GM06990 (cell line): ENCODE data around the gene MGLL.

Source experiments
- DNase-seq: peaks from one replicate; pipeline ENCODE4 v3.0.0-alpha.2; 2011; ENCODE audit not compliant: insufficient read length; ENCODE audit errors: extremely low read depth
- H3K27me3 ChIP-seq: replicated peaks from 2 replicates; pipeline ENCODE4 v1.6.0; 2011; ENCODE audit warnings: low read length; ENCODE audit not compliant: control insufficient read depth, insufficient read depth
- H3K36me3 ChIP-seq: 2 replicates; pipeline ENCODE4 v1.5.1; 2011; ENCODE audit warnings: low read length; ENCODE audit not compliant: control insufficient read depth, insufficient read depth
- H3K4me3 ChIP-seq: replicated peaks from 2 replicates; pipeline ENCODE4 v1.5.1; 2011; ENCODE audit warnings: low read depth, mild to moderate bottlenecking, control low read depth, low read length
- TF ChIP-seq, protein P1 (sequence below): IDR thresholded peaks from 2 replicates; pipeline ENCODE4 v1.5.1; 2011; ENCODE audit warnings: low read length, control low read depth, mild to moderate bottlenecking, inconsistent platforms; ENCODE audit not compliant: insufficient read depth, poor library complexity, severe bottlenecking

MGLL gene

DNA sequence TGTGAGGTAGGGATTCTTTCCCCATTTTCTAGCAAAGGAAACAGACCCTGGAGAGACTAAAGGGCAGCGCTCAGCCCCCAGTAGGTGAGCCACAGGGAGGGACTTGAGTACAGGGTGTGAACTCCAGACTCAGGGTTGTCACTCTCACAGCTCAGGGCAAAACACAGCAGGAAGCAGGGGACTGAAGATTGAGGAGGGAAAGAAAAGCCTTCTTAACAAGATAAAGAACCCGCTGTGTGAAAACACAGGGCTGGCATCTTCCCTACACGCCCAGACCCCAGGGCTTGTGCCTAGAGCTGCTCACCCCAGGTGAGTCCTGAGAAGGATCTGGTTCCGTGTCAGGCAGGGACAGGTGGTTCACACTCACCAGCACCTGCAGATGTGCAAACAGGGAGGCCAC, 90.0 kb downstream of the MGLL start:
- H3K27me3 ChIP-seq = no peaks in the 10 kb centered on the region
- H3K36me3 ChIP-seq = peaks cover 5% of the 10 kb centered on the region; the same call in 1 of the 2 replicates
- DNase-seq = no peak
- H3K4me3 ChIP-seq = no peak overlapping the region
- TF ChIP-seq, protein P1, sequence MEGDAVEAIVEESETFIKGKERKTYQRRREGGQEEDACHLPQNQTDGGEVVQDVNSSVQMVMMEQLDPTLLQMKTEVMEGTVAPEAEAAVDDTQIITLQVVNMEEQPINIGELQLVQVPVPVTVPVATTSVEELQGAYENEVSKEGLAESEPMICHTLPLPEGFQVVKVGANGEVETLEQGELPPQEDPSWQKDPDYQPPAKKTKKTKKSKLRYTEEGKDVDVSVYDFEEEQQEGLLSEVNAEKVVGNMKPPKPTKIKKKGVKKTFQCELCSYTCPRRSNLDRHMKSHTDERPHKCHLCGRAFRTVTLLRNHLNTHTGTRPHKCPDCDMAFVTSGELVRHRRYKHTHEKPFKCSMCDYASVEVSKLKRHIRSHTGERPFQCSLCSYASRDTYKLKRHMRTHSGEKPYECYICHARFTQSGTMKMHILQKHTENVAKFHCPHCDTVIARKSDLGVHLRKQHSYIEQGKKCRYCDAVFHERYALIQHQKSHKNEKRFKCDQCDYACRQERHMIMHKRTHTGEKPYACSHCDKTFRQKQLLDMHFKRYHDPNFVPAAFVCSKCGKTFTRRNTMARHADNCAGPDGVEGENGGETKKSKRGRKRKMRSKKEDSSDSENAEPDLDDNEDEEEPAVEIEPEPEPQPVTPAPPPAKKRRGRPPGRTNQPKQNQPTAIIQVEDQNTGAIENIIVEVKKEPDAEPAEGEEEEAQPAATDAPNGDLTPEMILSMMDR = no peak

DNA sequence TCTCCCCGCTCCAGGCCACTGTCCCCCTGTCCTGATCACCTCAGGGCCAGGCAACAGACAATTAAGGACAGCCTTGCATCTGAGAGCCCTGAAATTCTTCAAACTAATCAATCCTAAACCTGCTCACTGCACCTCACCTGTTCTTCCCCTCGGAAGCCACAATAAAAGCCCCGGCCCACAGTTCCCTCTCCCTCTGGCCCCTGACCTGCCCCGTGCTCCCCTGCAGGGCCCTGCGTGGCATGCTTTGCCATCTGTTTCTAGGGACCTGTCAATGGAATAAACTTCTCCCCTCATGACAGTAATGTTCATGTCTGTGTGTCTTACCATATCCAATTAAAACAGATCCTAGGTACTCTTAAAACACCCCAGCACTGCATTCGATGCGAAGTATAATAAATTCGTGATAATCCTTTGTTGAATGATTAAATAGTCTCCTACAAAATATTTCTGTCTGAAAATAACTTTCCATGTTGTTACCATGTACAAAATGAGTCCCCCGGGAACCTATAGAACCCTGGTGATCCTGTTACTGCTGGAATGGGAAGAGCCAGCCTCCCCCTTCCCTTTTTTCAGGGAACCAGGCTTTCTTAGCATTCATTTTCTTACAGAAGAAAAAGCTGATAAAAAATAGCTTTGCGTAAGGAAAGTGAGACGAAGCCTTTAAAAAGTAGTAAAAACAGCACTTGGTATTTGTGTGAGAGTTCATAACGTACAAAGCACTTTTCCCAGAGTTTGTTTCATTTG, 90.6 kb downstream of the MGLL start:
- Histone ChIP-seq H3K4me3 (no peak overlapping the region), H3K36me3 (peaks cover 5% of the 10 kb centered on the region; the same call in 1 of the 2 replicates), H3K27me3 (no peaks in the 10 kb centered on the region)
- TF ChIP-seq, protein P1 = no peak
- no peak for DNase-seq

DNA sequence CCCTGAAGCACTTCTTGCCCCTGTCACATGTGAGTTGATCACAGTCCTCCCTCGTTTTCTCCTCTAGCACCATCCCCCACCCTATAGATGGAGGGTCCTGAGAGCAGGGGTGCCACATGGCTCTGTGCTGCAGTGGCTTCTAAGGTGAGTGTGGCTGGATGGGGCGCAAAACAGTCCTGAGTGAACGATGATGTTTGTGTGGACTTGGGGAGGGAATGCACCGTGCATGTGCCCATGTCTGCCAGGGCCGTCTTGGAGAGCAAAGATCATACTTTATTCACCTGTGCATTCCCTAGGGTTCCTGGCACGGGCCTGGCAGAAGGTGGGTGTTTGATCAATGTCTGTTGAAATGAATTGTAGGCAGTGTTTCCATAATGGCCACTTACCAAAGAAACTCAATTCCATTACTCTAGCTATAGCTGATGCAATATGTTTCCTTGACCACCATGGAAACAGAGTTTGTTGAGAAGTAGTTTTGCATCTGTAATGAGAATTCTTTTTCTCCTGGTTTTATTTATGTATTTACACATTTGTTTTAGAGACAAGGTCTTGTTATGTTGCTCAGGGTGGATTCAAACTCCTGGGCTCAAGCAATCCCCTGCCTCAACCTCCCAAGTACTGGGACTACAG, 91.5 kb downstream of the MGLL start:
- no peak for DNase-seq
- TF ChIP-seq, protein P1 = no peak
- peaks cover 5% of the 10 kb centered on the region; the same call in 1 of the 2 replicates for H3K36me3 ChIP-seq
- no peaks in the 10 kb centered on the region for H3K27me3 ChIP-seq
- no peak overlapping the region for H3K4me3 ChIP-seq

DNA sequence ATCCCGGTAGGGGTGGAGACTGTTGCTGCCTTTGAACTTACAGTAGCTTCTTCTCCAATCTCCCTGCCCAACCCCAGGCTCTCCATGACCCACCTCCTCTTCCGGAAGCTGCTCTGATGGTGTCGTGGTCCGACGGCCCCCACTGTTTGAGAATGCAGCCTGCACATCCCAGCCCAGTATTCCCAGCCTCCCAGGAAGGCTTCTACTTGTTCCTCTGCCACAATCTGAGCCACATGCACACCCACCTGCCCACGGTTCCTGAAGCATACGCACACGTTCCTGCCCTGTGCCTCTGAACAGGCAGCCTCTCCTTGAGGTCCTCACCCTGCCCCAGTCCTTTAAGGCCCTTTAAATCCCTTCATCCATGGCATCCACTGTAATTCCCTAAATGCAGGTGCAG, 92.1 kb downstream of the MGLL start:
- no peak for DNase-seq
- Histone ChIP-seq H3K4me3 (no peak overlapping the region), H3K36me3 (peaks cover 5% of the 10 kb centered on the region; the same call in 1 of the 2 replicates), H3K27me3 (no peaks in the 10 kb centered on the region)
- TF ChIP-seq, protein P1 = no peak

DNA sequence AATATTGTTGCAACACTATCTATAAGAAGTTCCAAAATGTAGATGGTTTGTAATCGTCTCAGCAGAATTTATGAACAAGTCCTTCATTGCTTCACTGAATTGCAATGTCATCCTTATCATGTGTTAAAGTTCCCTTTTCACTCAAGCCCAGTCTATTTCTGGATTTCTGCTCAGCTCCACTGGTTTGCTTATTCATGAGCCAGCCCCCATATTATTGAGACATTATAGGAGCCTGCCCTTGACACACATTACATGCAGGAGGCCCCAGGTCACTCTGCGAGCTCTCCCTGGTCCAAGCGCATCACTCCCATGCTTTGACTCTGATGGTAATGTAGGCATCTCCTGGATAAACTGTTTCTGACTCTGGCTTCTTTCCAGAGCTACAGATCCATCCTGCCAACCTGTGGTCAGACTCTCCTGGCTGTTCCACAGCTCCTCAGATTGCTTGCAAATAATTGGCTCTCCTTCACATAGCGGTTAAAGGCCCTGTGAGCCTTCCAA, 92.7 kb downstream of the MGLL start:
- Histone ChIP-seq H3K36me3 (peaks cover 11% of the 10 kb centered on the region), H3K27me3 (no peaks in the 10 kb centered on the region), H3K4me3 (no peak overlapping the region)
- TF ChIP-seq, protein P1 = no peak
- DNase-seq = no peak
